DOHH2 (cell line): Measurements from ENCODE around the gene PLEKHA1.

ENCODE experiments used
- H3F3A ChIP-seq: fragments of 200-600 bp; sonication (generic), shearing (Covaris generic); 2 replicates; pipeline ENCODE4 v1.6.0; 2016; ENCODE audit warnings: antibody characterized with exemption, mild to moderate bottlenecking; ENCODE audit not compliant: control insufficient read depth, insufficient read depth
- H3K27ac ChIP-seq: fragments of 200-600 bp; sonication (generic); 2 replicates; pipeline ENCODE4 v1.5.1; 2014; ENCODE audit warnings: low read depth, mild to moderate bottlenecking, low read length, moderate library complexity
- H3K27me3 ChIP-seq: fragments of 200-600 bp; sonication (generic); 2 replicates; pipeline ENCODE4 v1.6.1; 2014; ENCODE audit warnings: mild to moderate bottlenecking, low read length, mixed read lengths; ENCODE audit not compliant: control insufficient read depth
- H3K36me3 ChIP-seq: fragments of 200-600 bp; sonication (generic); 2 replicates; pipeline ENCODE4 v1.6.1; 2014; ENCODE audit warnings: mild to moderate bottlenecking, low read length, moderate library complexity, mixed read lengths; ENCODE audit not compliant: control insufficient read depth
- H3K4me1 ChIP-seq: fragments of 200-600 bp; sonication (generic); 2 replicates; pipeline ENCODE4 v1.6.1; 2014; ENCODE audit warnings: mild to moderate bottlenecking, low read length, mixed read lengths; ENCODE audit not compliant: control insufficient read depth
- H3K4me2 ChIP-seq: fragments of 200-600 bp; sonication (generic); 2 replicates; pipeline ENCODE4 v1.6.0; 2014; ENCODE audit warnings: mild to moderate bottlenecking, low read length, moderate library complexity
- H3K4me3 ChIP-seq: fragments of 200-600 bp; sonication (generic); 2 replicates; pipeline ENCODE4 v1.5.1; 2014; ENCODE audit warnings: mild to moderate bottlenecking, low read length, mixed read lengths
- H3K79me2 ChIP-seq: fragments of 200-600 bp; sonication (generic); 2 replicates; pipeline ENCODE4 v1.6.1; 2014; ENCODE audit warnings: mild to moderate bottlenecking, low read length, mixed read lengths; ENCODE audit not compliant: control insufficient read depth
- H3K9me2 ChIP-seq: fragments of 200-600 bp; sonication (generic); replicated peaks from 2 replicates; pipeline ENCODE4 v1.6.1; 2014; ENCODE audit warnings: mild to moderate bottlenecking, low read length, mixed read lengths; ENCODE audit not compliant: control insufficient read depth
- H3K9me3 ChIP-seq: fragments of 200-600 bp; sonication (generic); 2 replicates; pipeline ENCODE4 v1.6.1; 2014; ENCODE audit warnings: antibody characterized with exemption, low read length, mixed read lengths; ENCODE audit not compliant: control insufficient read depth, insufficient read depth
- H4K20me1 ChIP-seq: fragments of 200-600 bp; sonication (generic); 2 replicates; pipeline ENCODE4 v1.6.0; 2014; ENCODE audit warnings: low read depth, mild to moderate bottlenecking, antibody characterized with exemption, low read length, moderate library complexity; ENCODE audit not compliant: control insufficient read depth, insufficient read depth
- EZH2phosphoT487 ChIP-seq: fragments of 200-600 bp; sonication (generic); IDR thresholded peaks from 2 replicates; pipeline ENCODE4 v1.6.1; 2017; ENCODE audit warnings: borderline replicate concordance, mild to moderate bottlenecking, antibody characterized with exemption, low read length, moderate library complexity, mixed read lengths
- TF ChIP-seq, protein P1 (sequence below): fragments of 200-600 bp; sonication (generic); IDR thresholded peaks from one replicate; pipeline ENCODE4 v1.5.1; 2014; ENCODE audit warnings: antibody characterized with exemption, mild to moderate bottlenecking, low read depth, low read length; ENCODE audit not compliant: poor library complexity, severe bottlenecking

The PLEKHA1 gene

DNA sequence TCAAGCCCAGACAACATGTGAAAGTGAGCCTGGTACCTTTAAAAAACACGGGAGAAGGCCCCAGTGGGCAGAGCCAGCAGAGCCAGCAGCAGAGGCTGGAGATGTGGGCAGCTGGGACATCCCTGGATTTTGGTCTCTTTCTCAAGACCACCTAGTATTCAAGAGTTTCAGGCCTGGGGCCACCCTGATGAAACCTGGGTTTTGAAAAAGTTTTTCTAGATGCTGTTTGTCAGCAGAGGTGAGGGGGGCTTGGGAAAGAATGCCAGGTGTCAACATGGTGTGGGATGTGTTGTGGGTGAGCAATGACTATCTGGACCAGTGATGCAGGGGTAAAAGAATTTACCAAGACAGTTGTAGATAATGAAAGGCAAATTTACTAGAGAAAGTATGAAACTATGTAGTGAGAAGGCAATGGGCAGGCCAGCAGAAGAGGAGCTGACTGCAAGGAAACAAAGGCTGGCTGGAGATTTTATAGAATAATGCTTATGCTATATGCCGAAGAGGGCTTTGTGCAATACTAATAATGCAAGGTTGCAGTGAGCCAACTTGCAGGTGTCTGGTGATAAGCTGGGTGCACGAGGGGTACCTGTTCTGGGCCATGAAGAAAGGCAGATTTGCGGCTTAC is 28.1 kb upstream of the PLEKHA1 start:
- Histone ChIP-seq H3K9me3 (no peaks in the 10 kb centered on the region), H3K4me3 (no peak overlapping the region), H3K4me2 (no peak overlapping the region), H3K79me2 (no peaks in the 10 kb centered on the region), H3K27me3 (no peaks in the 10 kb centered on the region), H3K4me1 (peaks cover 45% of the 10 kb centered on the region), H4K20me1 (no peaks in the 10 kb centered on the region), H3K36me3 (no peaks in the 10 kb centered on the region), H3K9me2 (no peaks in the 10 kb centered on the region), H3F3A (no peaks in the 10 kb centered on the region; the same call in 1 of the 2 replicates), H3K27ac (no peak overlapping the region)
- no peak for TF ChIP-seq EZH2phosphoT487
- TF ChIP-seq, protein P1, sequence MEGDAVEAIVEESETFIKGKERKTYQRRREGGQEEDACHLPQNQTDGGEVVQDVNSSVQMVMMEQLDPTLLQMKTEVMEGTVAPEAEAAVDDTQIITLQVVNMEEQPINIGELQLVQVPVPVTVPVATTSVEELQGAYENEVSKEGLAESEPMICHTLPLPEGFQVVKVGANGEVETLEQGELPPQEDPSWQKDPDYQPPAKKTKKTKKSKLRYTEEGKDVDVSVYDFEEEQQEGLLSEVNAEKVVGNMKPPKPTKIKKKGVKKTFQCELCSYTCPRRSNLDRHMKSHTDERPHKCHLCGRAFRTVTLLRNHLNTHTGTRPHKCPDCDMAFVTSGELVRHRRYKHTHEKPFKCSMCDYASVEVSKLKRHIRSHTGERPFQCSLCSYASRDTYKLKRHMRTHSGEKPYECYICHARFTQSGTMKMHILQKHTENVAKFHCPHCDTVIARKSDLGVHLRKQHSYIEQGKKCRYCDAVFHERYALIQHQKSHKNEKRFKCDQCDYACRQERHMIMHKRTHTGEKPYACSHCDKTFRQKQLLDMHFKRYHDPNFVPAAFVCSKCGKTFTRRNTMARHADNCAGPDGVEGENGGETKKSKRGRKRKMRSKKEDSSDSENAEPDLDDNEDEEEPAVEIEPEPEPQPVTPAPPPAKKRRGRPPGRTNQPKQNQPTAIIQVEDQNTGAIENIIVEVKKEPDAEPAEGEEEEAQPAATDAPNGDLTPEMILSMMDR, result no peak

GRCh38 chr10:122347170-122347841 is 27.2 kb upstream of the PLEKHA1 start:
- no peaks in the 10 kb centered on the region for H3K79me2 ChIP-seq
- no peaks in the 10 kb centered on the region for H3K36me3 ChIP-seq
- H3K4me2 ChIP-seq, result no peak overlapping the region
- H3K27ac ChIP-seq, result no peak overlapping the region
- TF ChIP-seq, protein P1, result no peak
- no peak for TF ChIP-seq EZH2phosphoT487
- no peak overlapping the region for H3K4me3 ChIP-seq
- no peaks in the 10 kb centered on the region for H3K9me2 ChIP-seq
- no peaks in the 10 kb centered on the region for H4K20me1 ChIP-seq
- H3K9me3 ChIP-seq, result no peaks in the 10 kb centered on the region
- no peaks in the 10 kb centered on the region; the same call in 1 of the 2 replicates for H3F3A ChIP-seq
- no peaks in the 10 kb centered on the region for H3K27me3 ChIP-seq
- peaks cover 45% of the 10 kb centered on the region for H3K4me1 ChIP-seq

- H3K36me3 ChIP-seq, result no peaks in the 10 kb centered on the region
- H3K4me3 ChIP-seq, result peak overlapping the region; percentile 45
- peak overlapping the region; percentile 60 for H3K4me2 ChIP-seq
- peaks cover 6% of the 10 kb centered on the region; the same call in 1 of the 2 replicates for H3K27me3 ChIP-seq
- H3K4me1 ChIP-seq, result peaks cover 34% of the 10 kb centered on the region
- no peaks in the 10 kb centered on the region for H3K9me3 ChIP-seq
- H3K79me2 ChIP-seq, result no peaks in the 10 kb centered on the region
- H4K20me1 ChIP-seq, result no peaks in the 10 kb centered on the region
- H3K27ac ChIP-seq, result peak overlapping the region; percentile 45
- H3F3A ChIP-seq, result no peaks in the 10 kb centered on the region; the same call in 1 of the 2 replicates
- TF ChIP-seq EZH2phosphoT487, result no peak
- TF ChIP-seq, protein P1, result no peak
- H3K9me2 ChIP-seq, result no peaks in the 10 kb centered on the region
These were observed 26.0 kb upstream of the PLEKHA1 start for GRCh38 chr10:122348512-122348911.
